ENCODE data around the gene CYLD. TPM values are rescaled to one million over a fixed set of nuclear protein-coding genes. Genes with fewer than 3 reads are reported as not detected.
A peak's percentile ranks its signal among the peaks of the same experiment; 100 is the strongest.

The CYLD gene
- total RNA-seq, 2 experiments from 2014 or later, result 360 to 373 TPM

- ATAC-seq (ENCODE audit: poor library complexity) (no peak), DNase-seq (peak in 3 of 14 experiments; percentile 35 to 55 (median 52))
- H3K4me3 Mint-ChIP-seq, result no peak overlapping the region
- peaks cover 41% of the 10 kb centered on the region for H3K4me1 ChIP-seq (ENCODE audit: insufficient read depth, low read length)
- peaks cover 26% of the 10 kb centered on the region for H3K36me3 ChIP-seq (ENCODE audit: insufficient read depth, low read length)
- peak overlapping the region in 1 of 2 donors; percentile 52 for H3K27ac ChIP-seq (ENCODE audit: low read depth in 1 of 2, low read length in 2 of 2)
- ChIA-PET CTCF (interaction anchor here (1.2 to 1.6 kb wide), 3 partner anchors 10 to 38 kb away, joined by 3 to 9 read pairs (median 3); partner anchors contain the start of gene SNX20), POLR2A (interaction anchor here (0.9 to 1.9 kb wide), 6 partner anchors 11 to 33 kb away, joined by 3 to 7 read pairs (median 5); partner anchors contain the start of gene CYLD)
- intact Hi-C loops (cut with DNase I, micrococcal nuclease), result loop anchor here in 1 of 2 experiments (2.0 kb wide), 1 partner anchor 28 kb away; the partner anchor contains the start of gene SNX20
- peaks cover under 1% of the 10 kb centered on the region for H3K9me3 Mint-ChIP-seq
- no peaks in the 10 kb centered on the region for H3K27me3 ChIP-seq (ENCODE audit: control insufficient read depth in 1 of 2, insufficient read depth in 2 of 2, low read length in 2 of 2)
- peak overlapping the region; percentile 71 for H3K27ac Mint-ChIP-seq
- peaks cover 50% of the 10 kb centered on the region for H3K4me1 Mint-ChIP-seq (ENCODE audit: low read depth)
- H3K27me3 Mint-ChIP-seq, result no peaks in the 10 kb centered on the region
- peaks cover 4 to 10% of the 10 kb centered on the region in 2 experiments for H3K9me3 ChIP-seq (ENCODE audit: control insufficient read depth in 1 of 2, insufficient read depth in 1 of 2, low read length in 2 of 2)
- no peak for TF ChIP-seq CTCF (IDR thresholded peaks at IDR 0.05)
- H3K4me3 ChIP-seq (ENCODE audit: low read length), result no peak overlapping the region
- H3K36me3 Mint-ChIP-seq (ENCODE audit: low read depth), result peaks cover 16% of the 10 kb centered on the region
Measured at GRCh38 chr16:50709061-50709684, 32.7 kb upstream of the CYLD start.

GRCh38 chr16:50709980-50710379 lies 31.9 kb upstream of the CYLD start:
- peaks cover 0 to 2% of the 10 kb centered on the region in 2 experiments for H3K9me3 ChIP-seq (ENCODE audit: control insufficient read depth in 1 of 2, insufficient read depth in 1 of 2, low read length in 2 of 2)
- H3K4me1 Mint-ChIP-seq (ENCODE audit: low read depth), result peaks cover 50% of the 10 kb centered on the region
- no peaks in the 10 kb centered on the region for H3K9me3 Mint-ChIP-seq
- no peak overlapping the region for H3K27ac Mint-ChIP-seq
- H3K27me3 Mint-ChIP-seq, result no peaks in the 10 kb centered on the region
- peaks cover 26% of the 10 kb centered on the region for H3K36me3 ChIP-seq (ENCODE audit: insufficient read depth, low read length)
- intact Hi-C loops (cut with DNase I, micrococcal nuclease), result loop anchor here in 1 of 2 experiments (2.0 kb wide), 1 partner anchor 29 kb away; the partner anchor contains the start of gene SNX20
- no peak for TF ChIP-seq CTCF (IDR thresholded peaks at IDR 0.05)
- peaks cover 44% of the 10 kb centered on the region for H3K4me1 ChIP-seq (ENCODE audit: insufficient read depth, low read length)
- no peak overlapping the region for H3K27ac ChIP-seq (ENCODE audit: low read depth in 1 of 2, low read length in 2 of 2)
- no peaks in the 10 kb centered on the region for H3K27me3 ChIP-seq (ENCODE audit: control insufficient read depth in 1 of 2, insufficient read depth in 2 of 2, low read length in 2 of 2)
- no peak for DNase-seq
- ChIA-PET CTCF (interaction anchor here (1.6 kb wide), 1 partner anchor 10 kb away, joined by 9 read pairs; no protein-coding TSS in a partner anchor), POLR2A (no interaction called here)
- no peak overlapping the region for H3K4me3 Mint-ChIP-seq
- H3K36me3 Mint-ChIP-seq (ENCODE audit: low read depth), result peaks cover 9% of the 10 kb centered on the region
- H3K4me3 ChIP-seq (ENCODE audit: low read length), result no peak overlapping the region
- ATAC-seq (ENCODE audit: poor library complexity), result no peak

- ChIA-PET POLR2A (no interaction called here), CTCF (no interaction called here)
- Mint-ChIP-seq H3K27me3 (no peaks in the 10 kb centered on the region), H3K36me3 (ENCODE audit: low read depth) (no peaks in the 10 kb centered on the region), H3K4me3 (no peak overlapping the region), H3K4me1 (ENCODE audit: low read depth) (peaks cover 44% of the 10 kb centered on the region), H3K9me3 (no peaks in the 10 kb centered on the region), H3K27ac (no peak overlapping the region)
- Histone ChIP-seq H3K4me1 (ENCODE audit: insufficient read depth, low read length) (peaks cover 42% of the 10 kb centered on the region), H3K4me3 (ENCODE audit: low read length) (no peak overlapping the region), H3K36me3 (ENCODE audit: insufficient read depth, low read length) (peaks cover 26% of the 10 kb centered on the region), H3K27ac (ENCODE audit: low read depth in 1 of 2, low read length in 2 of 2) (no peak overlapping the region), H3K9me3 (ENCODE audit: control insufficient read depth in 1 of 2, insufficient read depth in 1 of 2, low read length in 2 of 2) (no peaks in the 10 kb centered on the region), H3K27me3 (ENCODE audit: control insufficient read depth in 1 of 2, insufficient read depth in 2 of 2, low read length in 2 of 2) (no peaks in the 10 kb centered on the region)
- DNase-seq, result no peak
- TF ChIP-seq CTCF (IDR thresholded peaks at IDR 0.05), result no peak
- intact Hi-C loops (cut with DNase I, micrococcal nuclease), result no loop called here
- no peak for ATAC-seq (ENCODE audit: poor library complexity)
Measured at GRCh38 chr16:50711040-50711439, 30.8 kb upstream of the CYLD start.

Data from CD4-positive, alpha-beta T cell (primary cell).